Activated T-cell treated with anti-CD3 and anti-CD28 coated beads for 48 hours (primary cell): ENCODE measurements around the gene SGMS1.

Experiments used
- DNase-seq: peaks from one replicate; pipeline ENCODE4 v3.0.0-alpha.2; 2020; ENCODE audit warnings: low read depth

Gene SGMS1

DNA sequence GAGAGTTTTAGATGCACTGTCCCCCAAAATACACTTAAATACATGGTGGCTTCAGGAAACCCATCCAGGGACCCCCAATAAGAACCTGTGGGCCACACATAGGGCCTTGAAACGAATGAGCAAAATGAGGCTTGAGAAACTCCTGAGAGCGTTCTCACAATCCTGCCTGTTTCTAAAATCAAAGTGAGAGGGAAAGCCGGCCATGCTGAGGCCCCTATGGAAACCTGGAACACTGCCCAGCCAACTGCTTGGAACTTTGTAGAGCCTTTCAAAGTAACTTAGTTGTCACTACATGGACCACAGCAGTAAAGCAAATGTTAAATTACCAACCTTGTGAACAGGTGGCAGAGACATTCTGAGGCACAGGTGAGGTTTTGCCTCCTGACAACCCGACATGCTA is 13.4 kb downstream of the SGMS1 start:
- no peak for DNase-seq

GRCh38 chr10:50607356-50607925 is 16.3 kb downstream of the SGMS1 start:
- DNase-seq, result no peak

- no peak for DNase-seq
Observed at GRCh38 chr10:50605951-50606270, 17.8 kb downstream of the SGMS1 start.

- no peak for DNase-seq
Observed at GRCh38 chr10:50605269-50605950, 18.3 kb downstream of the SGMS1 start.

DNA sequence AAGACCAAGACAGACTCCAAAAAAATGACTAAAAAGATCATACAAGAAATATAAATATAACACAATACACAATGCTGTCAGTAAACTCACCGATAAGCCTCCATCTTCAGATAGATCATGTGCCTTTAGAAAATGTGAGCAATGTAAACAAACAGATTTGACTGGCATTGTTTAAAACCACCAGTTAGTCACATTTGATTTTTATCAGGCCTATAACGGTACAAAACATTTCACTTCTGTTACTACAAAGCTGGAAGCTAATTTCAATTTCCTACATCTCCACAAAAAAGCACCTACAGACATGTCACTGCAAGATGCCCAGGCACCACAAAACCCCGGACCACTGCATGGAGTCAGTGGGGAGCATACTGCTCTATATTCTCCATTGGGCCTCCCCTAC is 18.9 kb downstream of the SGMS1 start:
- no peak for DNase-seq

GRCh38 chr10:50604049-50604640 is 19.6 kb downstream of the SGMS1 start:
- DNase-seq, result no peak

GRCh38 chr10:50603151-50603850 is 20.5 kb downstream of the SGMS1 start:
- DNase-seq, result no peak

DNA sequence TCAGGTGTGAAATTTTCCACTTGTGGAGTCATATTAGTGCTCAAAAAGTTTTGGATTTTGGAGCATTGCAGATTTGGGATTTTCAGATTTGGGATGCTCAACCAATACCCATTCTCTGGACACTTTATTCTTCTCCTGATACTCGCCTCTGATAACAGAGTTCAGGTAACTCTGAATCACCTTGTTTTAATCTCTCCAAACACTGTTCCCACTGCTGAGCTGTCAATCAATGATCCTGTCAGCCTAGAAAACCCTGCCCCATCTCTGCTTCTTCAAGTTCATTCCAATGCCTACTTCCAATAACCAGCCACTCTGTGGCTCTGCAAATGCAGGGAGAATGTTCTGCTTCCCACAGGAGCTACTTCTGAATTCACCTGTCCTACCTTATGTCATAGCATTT is 21.8 kb downstream of the SGMS1 start:
- DNase-seq, result no peak

- no peak for DNase-seq
Observed at GRCh38 chr10:50600831-50601477, 22.8 kb downstream of the SGMS1 start.

DNA sequence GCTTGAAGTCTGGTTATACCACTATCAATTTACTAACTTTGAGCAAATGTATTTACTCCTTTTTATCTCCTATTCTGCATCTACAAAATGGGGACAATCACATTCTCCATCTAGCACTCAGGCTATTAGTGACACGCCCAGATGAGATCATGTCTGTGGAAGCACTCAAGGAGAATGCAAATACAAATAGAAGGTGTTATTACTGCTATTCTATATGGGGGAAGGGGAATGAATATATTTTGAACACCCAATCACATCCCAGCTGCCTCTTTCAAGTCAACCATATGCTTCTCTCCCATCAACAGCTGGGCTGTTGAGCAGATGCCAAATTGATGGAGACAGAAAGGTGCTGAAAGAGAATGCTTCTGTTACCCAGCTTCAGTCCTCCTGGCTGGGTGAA is 23.5 kb downstream of the SGMS1 start:
- no peak for DNase-seq

DNA sequence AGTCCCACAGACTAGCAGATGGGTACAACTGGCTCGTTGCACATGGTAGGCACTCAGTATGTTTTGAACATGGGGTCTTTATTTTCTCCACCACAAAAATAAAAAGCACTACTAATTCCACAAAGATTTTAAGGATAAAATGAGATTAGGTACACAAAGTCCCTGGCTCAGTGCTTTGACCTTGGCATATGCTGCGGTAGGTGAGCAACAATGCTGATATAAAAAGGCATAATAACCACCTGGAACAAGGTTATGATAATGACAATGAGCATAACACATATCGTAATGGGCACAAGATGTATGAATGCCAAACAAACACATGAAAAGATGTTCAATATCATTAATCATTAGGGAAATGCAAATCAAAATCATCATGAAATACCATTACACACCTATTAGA is 26.9 kb downstream of the SGMS1 start:
- DNase-seq, result no peak

DNA sequence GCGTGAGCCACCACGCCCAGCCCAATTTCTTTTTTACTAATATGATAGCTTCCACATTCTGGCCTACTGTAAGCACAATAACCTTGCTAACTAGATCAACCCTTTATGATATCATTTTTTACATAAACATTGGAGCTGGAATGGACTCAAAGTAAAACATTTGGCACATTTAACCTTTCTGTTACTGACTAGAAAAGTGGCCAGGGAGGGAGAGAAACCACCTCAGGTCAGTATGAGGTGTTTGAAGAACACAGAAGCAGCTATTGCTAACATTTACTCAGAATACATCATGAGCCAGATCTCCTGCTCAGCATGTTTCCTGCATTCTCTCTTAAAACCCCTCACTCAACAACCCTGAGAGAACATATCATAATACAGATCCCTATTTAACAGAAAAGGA is 27.3 kb downstream of the SGMS1 start:
- DNase-seq, result no peak

DNA sequence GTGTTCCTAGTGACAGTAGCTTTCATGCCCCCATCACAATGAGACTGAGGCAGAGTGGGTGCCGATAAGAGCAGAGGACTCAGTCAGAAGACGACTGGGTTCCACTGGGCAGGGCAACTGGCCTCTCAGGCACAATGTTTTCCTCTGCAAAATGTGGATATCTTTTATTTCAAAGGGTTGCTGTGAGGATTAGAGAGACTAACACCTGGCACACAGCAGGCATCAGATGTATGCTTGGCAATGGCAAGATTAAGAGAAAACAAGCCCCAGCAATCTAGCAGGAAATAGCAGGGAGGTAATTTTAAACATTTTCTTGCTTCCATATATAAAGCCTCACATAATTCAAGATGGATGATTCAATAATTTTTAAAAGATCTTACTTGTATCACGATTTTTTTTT is 28.0 kb downstream of the SGMS1 start:
- no peak for DNase-seq

DNA sequence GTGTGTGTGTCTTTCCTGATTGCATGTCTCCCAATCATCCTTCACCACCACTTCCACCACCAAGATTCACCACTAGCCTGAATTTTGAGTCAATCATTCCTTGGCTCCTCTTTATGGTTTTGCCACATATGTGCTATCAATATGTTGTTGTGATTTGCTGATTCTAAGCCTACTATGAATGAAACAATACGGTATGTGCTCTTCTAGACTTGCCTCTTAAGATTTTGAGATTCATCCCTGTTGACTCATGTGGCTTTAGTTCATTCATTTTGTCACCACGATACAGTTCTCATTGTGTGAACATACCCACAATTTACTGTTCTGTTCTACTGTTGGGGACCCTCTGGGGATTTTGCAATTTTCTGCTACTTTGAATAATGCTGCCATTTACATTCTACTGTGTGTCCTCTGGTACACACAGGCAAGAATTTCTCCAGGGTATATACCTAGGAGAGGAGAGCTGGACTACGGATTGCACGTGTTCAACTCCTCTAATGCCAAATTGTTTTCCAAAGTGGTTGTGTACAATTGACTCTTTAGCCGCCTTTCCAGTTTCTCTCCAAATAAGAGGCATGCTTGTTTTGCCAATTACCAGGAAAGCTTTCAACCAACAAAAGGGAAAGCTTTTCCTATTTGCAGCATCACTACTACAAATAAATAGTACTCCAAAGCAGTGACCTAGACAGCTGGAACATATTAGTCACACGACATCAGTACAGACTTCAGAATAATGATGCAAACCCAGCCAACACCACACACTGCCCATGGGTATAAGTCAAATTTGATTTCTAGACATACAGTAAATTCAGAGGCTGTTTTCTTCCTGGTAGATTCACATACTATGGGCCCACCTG is 30.0 kb downstream of the SGMS1 start:
- no peak for DNase-seq

GRCh38 chr10:50592961-50593418 is 30.8 kb downstream of the SGMS1 start:
- DNase-seq, result no peak

DNA sequence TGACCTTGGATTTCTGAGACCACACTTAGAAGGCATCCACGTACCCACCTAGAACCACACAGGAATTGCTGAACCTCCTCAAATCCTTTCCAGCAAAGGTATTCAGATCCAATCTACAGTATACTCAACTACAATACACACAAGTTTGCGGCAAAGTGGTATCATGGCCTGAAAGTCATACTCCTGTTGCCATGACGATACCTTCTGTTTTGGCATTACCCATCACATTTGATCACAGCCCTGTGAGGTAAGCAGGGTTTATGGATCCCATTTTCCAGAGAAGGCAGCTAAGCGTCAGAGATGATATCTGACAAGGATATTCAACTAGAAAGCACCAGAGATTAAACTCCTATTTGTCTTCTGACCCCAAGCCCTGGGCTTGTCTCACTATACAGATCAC is 32.8 kb downstream of the SGMS1 start:
- no peak for DNase-seq

GRCh38 chr10:50586740-50587088 is 37.0 kb downstream of the SGMS1 start:
- DNase-seq, result no peak

DNA sequence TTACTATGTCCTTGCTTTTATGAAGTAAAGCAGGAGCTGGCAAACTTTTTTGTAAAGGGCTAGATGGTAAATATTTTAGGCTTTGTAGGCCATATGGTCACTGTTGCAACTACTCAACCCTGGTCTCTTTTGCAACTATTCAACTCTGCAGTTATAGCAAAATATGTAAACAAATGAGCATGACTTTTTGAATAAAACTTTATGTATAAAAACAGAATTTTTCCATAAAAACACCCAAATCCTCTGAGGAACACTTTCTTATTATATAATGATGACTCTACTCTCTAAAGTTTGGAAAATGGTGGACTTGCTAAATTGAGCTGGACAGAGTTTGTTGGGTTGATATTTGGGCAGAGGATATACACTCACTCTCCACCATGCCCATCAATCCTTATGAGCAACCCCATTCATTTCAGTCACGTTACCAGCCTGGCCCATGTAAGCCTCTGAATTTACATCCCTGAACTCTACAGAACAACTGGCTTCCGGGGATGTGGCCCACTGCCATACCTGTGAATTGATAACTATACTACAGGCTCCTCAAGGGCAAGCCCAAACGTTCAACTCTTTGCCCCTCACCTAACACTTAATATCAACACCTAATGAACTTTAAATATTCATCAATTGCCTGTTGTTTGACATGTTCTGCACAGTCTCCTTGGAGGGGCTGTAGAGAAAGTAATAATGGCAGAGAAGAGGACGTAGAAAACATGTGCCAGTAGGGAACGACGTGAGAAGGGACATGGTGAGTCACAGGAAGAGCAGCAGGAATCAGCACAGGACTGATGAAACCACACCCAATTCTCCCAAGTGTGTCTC is 37.6 kb downstream of the SGMS1 start:
- no peak for DNase-seq

DNA sequence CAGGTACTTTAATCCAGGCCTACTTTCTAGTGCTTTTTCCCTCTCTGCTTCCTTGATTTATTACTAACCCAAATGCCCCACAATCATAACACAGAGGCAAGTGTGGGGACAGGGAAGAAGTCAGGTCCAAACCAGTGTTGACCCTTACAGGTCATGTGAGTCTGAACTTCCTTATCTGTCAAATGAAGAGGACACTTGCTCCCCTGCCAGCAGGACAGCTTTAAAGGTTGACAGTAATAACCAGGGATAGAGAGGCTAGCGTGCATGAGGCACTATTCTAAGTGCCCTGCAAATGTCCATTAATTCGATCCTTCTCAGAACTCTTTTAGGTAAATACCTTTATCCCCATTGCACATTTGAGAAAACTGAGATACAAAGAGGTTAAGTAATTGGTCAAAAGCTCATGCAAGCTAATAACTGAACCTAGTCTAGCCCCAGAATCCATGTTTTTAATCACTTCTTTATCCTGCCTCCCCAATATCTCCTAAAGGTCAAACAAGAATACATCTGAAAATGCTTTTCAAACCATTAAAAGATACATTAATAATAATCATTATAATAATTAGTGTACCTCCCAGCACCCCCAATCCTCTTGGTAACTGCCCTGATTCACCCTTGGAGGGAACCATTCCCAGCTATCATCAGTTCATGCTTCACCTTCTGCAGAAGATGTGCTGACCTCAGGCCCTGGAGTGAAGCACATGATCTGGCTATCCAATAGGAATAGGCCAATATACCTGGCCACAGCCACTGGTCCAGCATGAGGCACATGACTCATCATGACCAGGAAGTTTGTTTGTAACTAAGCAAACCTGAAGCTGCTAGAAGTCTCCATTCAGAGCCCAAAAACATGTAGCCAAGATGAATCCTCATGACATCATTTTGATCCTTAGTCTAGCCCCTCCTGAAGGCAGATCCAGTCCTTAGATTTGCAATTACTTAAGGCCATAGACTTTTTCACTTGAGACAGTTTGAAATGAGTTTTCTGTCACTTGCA is 40.7 kb downstream of the SGMS1 start:
- DNase-seq, result no peak

DNA sequence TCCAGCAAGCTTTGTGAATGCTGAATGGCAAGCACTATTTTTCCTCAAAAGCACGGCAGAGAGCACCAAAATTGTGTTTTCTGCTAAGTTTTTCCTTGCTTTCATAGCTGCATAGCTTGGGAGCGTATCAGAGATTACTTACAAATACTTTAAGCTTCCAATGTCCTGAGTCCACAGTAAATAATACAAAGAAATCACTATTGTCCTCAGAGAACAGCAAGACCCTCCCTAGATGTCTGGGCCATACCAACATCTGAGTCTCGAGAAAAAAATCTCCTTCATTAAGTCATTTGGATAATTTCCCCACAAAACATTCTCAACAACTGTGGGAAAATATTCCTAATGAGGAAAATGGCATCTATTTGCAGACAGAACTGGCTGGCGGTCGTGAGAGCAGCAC is 41.7 kb downstream of the SGMS1 start:
- no peak for DNase-seq
